HG03457 (cell line): ENCODE results near the gene ABCB10.
A peak's percentile ranks its signal among the peaks of the same experiment; 100 is the strongest.
"Not testable (repeated sequence)": the region's sequence is repeated elsewhere in the genome, so short reads cannot be mapped to it uniquely, and the experiment has no call there.

ENCODE experiments used
- ATAC-seq: cut with Tn5 transposase; IDR thresholded peaks from one replicate; pipeline ENCODE4 v1.9.1; 2021; ENCODE audit warnings: moderate number of reproducible peaks; ENCODE audit not compliant: unreplicated experiment

Gene ABCB10

DNA sequence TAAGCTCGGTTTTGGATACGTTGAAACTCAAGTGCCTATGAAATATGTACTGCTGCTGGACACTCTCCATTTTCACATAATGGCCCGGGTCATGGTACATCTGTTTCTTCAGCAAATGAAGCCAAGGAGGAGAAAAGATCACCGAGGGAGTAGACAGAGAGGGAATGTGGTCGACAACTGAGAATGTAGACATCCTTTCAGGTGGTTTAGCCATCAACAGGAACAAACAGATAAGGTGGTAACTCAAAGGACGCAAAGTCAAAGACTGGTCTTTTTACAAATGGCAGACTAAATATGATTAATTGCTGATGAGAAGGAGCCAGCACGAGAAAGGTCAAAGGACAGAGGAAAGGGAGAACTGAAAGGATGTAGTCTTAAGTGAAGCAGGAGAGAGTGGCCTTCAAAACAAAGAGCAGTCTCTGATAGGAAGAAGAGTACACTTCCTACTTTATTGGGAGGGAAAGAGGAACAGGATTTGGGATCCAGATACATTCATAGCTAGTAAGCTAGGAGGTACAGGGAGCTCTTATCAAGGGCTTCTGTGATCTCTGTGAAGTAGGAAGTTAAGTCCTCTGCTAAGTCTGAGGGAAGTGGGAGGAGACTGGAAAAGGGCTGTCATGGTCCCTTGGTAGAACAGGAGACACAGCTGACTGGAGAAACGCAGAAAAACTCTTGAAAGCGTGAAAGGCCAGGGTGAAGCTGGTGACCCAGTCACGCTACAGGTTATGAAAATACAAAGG lies 78.7 kb downstream of the ABCB10 start:
- ATAC-seq = peak; percentile 56

DNA sequence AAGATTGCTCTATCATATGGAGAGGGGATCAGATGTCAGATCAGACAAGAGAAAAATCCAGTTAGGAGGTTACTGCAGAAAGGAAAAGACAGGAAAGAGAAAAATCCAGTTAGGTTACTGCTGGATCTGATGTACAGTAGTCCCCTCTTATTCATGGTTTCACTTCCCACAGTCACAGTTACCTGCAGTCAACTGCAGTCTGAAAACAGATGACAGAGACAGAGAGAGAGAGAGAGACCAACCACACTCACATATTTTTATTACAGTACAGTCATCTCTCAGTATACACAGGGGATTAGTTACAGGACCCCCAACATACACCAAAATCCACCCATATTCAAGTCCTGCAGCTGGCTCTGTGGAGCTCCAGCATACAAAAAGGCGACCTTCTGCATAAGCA lies 79.7 kb downstream of the ABCB10 start:
- ATAC-seq = peak; percentile 53

DNA sequence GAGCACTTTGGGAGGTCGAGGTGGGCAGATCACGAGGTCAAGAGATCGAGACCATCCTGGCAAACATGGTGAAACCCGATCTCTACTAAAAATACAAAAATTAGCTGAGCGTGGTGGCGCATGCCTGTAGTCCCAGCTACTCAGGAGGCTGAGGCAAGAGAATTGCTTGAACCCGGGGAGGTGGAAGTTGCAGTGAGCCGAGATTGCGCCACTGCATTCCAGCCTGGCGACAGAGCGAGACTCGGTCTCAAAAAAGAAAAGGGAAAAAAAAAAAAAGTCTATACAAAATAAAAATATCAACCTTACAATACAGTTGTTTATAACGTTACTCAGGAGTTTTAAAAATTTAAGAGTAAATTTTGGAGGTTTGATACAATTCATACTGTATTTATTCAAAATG lies 82.6 kb downstream of the ABCB10 start:
- ATAC-seq = not testable (repeated sequence)

DNA sequence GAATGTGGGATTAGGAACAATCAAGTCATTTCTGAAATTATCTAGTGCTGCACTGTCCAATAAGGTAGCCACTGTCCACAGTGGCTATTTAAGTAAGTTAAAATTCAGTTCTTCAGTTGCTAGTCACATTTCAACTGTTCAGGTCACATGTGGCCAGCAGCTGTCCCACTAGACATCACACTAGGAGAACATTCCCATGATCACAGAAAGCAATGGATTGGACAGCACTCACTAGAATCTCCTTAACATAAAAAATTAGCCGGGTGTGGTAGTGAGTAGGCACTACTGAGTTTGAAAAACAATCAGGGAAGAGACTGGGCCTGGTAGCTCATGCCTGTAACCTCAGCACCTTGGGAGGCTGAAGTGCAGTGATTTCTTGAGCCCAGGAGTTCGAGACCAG lies 84.0 kb downstream of the ABCB10 start:
- ATAC-seq = no peak

DNA sequence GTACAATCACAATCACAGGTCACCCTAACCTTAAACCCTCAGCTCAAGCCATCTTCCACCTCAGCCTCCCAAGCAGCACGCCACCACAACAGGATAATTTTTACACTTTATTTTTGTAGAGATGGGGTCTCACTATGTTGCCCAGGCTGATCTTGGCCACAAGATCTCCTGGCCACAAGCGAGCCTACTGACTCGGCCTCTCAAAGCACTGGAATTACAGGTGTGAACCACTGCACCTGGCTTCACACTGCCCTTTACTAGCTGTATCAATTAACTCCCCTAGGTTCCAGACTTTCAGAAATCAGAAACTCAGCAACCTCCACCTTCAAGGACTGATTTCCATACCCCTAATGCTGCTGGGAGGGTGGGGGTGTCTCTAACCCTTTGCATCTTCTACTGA lies 87.3 kb downstream of the ABCB10 start:
- ATAC-seq = no peak

DNA sequence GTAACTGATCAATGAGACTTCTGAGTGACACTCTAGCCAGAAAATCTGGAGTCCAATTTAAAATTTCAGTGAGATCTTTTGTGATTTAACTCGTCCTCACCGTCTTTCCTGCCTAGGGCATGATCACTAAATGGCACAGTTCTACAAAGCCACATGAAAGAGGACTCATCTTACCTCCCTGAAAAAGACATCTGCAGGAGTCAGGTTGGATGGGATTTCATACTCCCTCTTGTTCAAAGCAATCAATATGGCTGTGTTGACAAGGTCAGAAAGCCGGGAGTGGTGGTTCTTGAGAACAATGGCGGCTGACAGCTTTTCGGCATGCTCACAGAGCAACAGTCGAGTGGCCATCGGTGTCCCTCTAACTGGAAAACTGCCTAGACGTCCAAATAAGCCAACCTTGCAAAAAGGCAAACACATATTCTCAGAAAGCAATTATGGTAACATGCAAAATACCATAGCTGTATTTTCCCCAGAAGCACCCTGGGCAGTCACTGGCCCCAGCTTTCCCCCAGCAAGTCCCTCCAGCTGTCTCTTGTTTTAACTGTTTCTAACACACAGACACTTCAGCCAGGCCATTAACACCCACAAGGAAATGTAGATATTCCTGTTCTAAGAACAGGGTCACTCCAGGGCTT lies 88.0 kb downstream of the ABCB10 start:
- ATAC-seq = no peak

DNA sequence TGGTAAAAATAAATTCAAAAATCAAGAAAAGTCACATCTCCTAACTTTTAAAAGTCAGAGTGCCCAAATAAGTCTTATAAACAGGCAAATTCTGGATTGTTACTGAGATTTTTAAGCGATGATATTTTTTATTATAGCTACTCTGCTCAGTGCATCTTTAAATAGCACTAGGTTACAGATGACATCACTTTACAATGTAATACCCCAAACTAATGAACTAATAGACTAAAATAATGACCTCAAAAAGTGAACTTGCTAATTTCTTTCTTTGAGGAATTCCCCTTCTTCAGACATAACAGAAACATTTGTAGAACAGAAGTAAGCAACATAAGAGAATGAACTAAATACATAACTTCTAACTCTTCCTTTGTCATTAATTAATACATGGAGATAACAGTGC lies 91.6 kb downstream of the ABCB10 start:
- ATAC-seq = no peak
